Measurements from ENCODE around the gene NKX2-3. TPM values are rescaled to one million over a fixed set of nuclear protein-coding genes. Genes with fewer than 3 reads are reported as not detected.

The NKX2-3 gene
- total RNA-seq, 1 donor from 2014 or later = 0.82 TPM

- no peaks in the 10 kb centered on the region for H3K36me3 Mint-ChIP-seq (ENCODE audit: low read depth, unreplicated experiment)
- no peak for TF ChIP-seq CTCF (IDR thresholded peaks at IDR 0.05; ENCODE audit: unreplicated experiment)
- H3K27ac Mint-ChIP-seq (ENCODE audit: unreplicated experiment) = no peak overlapping the region
- H3K4me3 Mint-ChIP-seq (ENCODE audit: unreplicated experiment) = no peak overlapping the region
- H3K9me3 Mint-ChIP-seq (ENCODE audit: unreplicated experiment) = no peaks in the 10 kb centered on the region
- peaks cover 5% of the 10 kb centered on the region for H3K4me1 Mint-ChIP-seq (ENCODE audit: unreplicated experiment)
- no peaks in the 10 kb centered on the region for H3K27me3 Mint-ChIP-seq (ENCODE audit: unreplicated experiment)
- no peak for DNase-seq (ENCODE audit: low spot score)
Observed at GRCh38 chr10:99583687-99584086, 50.9 kb downstream of the NKX2-3 start.

Other genes with a start within 250 kb of the NKX2-3 start
- 0.08 TPM for gene CNNM1, start 203.6 kb upstream of the NKX2-3 start, total RNA-seq (ENCODE audit: unreplicated experiment)
- gene GOT1, start 102.3 kb upstream of the NKX2-3 start, total RNA-seq (ENCODE audit: unreplicated experiment) = 33.7 TPM
- 34.5 TPM for gene SLC25A28, start 87.5 kb downstream of the NKX2-3 start, total RNA-seq (ENCODE audit: unreplicated experiment)
- 16.5 TPM for gene ENTPD7, start 126.6 kb downstream of the NKX2-3 start, total RNA-seq (ENCODE audit: unreplicated experiment)
- 34.5 TPM for gene COX15, start 199.2 kb downstream of the NKX2-3 start, total RNA-seq (ENCODE audit: unreplicated experiment)
- 13.7 TPM for gene CUTC, start 199.3 kb downstream of the NKX2-3 start, total RNA-seq (ENCODE audit: unreplicated experiment)
- gene ABCC2, start 249.7 kb downstream of the NKX2-3 start, total RNA-seq (ENCODE audit: unreplicated experiment) = 1.9 TPM